GM12875 (cell line): Measurements from ENCODE around the gene CELF1.

Source experiments
- H3K4me3 ChIP-seq: one replicate; pipeline ENCODE4 v1.5.1; 2011; ENCODE audit warnings: low read depth, low read length, control low read depth
- TF ChIP-seq, protein P1 (sequence below): IDR thresholded peaks from 2 replicates; pipeline ENCODE4 v1.5.1; 2011; ENCODE audit warnings: low read depth, mild to moderate bottlenecking, control low read depth, inconsistent platforms, low read length, moderate library complexity, borderline replicate concordance; ENCODE audit not compliant: insufficient read depth

CELF1 gene

DNA sequence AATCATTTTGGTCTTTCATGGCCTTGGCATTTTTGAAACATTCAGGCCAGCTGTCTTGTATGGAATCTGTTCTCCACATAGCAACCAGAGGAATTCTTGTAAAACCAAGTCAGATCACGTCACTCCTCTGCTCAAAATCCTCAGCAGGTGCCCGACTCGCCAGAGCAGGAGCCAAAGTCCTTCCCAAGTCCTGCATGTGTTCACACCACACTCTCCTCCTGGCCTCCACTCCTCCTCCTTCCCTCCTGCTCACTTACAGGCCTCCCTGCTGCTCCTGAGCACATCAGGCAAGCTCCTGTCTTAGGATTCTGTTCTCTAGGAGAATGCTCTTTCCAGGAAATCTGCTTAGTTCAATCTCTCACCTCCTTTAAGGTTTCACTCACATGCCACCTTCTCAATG lies 119.8 kb downstream of the CELF1 start:
- no peak overlapping the region for H3K4me3 ChIP-seq
- TF ChIP-seq, protein P1, sequence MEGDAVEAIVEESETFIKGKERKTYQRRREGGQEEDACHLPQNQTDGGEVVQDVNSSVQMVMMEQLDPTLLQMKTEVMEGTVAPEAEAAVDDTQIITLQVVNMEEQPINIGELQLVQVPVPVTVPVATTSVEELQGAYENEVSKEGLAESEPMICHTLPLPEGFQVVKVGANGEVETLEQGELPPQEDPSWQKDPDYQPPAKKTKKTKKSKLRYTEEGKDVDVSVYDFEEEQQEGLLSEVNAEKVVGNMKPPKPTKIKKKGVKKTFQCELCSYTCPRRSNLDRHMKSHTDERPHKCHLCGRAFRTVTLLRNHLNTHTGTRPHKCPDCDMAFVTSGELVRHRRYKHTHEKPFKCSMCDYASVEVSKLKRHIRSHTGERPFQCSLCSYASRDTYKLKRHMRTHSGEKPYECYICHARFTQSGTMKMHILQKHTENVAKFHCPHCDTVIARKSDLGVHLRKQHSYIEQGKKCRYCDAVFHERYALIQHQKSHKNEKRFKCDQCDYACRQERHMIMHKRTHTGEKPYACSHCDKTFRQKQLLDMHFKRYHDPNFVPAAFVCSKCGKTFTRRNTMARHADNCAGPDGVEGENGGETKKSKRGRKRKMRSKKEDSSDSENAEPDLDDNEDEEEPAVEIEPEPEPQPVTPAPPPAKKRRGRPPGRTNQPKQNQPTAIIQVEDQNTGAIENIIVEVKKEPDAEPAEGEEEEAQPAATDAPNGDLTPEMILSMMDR: no peak

DNA sequence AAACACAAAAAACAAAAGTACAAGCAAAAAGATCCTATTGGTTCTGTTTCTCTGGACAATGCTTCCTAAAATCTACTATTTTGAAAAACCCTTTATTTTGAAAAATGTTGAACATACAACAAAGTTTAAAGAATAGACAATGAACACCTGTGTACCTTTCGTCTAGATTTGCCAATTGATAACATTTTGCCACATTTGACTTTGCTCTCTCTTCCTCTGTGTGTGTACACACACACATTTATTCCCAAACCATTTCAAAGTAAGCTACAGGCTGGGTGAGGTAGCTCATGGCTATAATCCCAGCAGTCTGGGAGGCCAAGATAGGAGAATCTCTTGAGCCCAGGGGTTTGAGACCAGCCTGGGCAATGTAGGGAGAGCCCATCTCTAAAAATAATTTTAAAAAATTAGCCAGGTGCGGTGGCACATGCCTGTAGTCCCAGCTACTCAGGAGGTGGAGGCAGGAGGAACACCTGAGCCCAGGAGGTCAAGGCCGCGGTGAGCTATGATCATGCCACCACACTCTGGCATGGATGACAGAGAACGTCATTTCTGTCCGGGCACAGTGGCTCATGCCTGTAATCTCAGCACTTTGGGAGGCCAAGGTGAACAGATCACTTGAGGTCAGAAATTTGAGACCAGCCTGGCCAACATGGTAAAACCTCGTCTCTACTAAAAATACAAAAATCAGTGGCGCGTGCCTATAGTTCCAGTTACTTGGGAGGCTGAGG lies 121.4 kb downstream of the CELF1 start:
- TF ChIP-seq, protein P1: no peak
- no peak overlapping the region for H3K4me3 ChIP-seq

DNA sequence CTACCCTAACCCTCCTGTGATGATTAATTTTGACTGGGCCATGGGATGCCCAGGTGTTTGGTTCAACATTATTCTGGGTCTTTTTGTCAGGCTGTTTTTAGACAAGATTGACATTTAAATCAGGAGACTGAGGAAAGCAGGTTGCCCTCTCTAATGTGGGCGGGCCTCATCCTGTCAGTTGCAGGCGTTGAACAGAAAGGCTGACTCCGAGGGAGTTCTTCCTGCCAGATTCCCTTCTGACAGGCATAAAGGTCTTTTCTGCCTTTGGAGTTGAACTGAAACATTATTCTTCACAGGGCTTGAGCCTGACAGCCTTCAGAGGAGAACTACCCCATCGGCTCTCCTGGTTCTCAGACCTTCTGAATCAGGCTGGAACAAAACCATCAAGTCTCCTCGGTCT lies 122.4 kb downstream of the CELF1 start:
- TF ChIP-seq, protein P1: no peak
- no peak overlapping the region for H3K4me3 ChIP-seq

DNA sequence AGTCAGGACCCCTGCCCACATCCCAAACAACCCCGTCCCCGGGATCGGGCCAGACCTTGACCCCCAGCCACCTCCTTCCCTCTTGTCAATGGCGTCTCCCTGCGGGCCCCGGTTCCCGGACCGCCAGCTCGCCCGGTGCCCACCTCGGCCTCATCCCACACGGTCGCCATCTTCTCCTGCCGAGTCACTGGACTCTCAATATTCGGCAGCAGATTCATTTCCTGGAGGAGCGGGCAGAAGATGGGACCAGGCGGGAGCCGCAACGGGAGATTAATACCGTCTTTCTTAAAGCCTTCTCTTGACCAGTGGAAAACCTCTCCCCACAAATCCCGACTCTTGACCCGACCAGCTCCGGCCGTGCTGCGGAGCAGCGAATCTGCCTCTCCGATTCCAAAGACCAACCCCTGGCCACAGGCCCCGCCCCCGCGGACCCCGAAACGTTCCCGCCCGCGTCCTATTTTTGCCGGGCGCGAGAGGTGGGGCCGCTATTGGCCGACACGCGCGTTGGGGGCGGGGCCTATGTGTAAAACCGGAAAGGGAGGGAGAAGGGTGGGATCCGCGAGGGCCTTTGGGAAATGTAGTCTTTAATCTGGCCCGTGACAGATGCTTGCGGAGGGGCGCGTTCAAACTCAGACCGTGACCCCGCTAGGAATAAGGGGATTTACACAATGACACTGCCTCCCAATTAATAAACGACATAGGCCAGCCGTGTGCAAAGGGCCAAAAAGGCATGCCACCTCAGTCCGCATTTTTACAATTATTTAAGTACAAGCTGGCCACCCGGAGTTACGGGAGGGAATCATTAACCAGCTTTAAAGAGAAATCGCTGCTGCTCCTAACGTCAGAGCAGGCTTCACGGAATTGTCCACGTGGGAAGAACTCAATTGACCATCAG lies 126.6 kb downstream of the CELF1 start, which contains the start of gene PSMC3:
PSMC3 (minus strand) TSS at position 378 of the 895 bp plus-strand sequence; CDS start at position 218, 160 bp downstream.
- H3K4me3 ChIP-seq: peak within 1 kb of the TSS; percentile 61
- TF ChIP-seq, protein P1: no peak

DNA sequence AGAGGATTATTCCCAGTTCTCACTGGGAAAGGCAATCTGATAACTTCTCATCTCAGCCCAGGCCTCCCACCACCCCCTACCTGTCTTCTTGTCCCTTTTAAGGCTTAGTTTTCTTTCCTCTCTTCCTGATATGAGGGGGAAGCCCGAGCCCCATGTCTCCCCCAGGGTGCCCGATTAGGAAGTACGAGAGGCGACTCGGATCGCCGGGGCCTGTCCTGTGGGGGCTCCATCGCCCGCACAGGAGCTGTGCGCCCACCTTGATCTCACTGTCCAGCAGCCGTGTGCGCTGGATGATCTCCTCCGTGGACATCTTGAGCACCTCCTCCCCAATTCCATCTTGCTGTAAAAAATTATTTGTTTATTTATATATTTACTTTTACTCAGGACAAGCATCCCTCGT lies 127.3 kb downstream of the CELF1 start:
- H3K4me3 ChIP-seq: peak overlapping the region; percentile 61
- TF ChIP-seq, protein P1: no peak

DNA sequence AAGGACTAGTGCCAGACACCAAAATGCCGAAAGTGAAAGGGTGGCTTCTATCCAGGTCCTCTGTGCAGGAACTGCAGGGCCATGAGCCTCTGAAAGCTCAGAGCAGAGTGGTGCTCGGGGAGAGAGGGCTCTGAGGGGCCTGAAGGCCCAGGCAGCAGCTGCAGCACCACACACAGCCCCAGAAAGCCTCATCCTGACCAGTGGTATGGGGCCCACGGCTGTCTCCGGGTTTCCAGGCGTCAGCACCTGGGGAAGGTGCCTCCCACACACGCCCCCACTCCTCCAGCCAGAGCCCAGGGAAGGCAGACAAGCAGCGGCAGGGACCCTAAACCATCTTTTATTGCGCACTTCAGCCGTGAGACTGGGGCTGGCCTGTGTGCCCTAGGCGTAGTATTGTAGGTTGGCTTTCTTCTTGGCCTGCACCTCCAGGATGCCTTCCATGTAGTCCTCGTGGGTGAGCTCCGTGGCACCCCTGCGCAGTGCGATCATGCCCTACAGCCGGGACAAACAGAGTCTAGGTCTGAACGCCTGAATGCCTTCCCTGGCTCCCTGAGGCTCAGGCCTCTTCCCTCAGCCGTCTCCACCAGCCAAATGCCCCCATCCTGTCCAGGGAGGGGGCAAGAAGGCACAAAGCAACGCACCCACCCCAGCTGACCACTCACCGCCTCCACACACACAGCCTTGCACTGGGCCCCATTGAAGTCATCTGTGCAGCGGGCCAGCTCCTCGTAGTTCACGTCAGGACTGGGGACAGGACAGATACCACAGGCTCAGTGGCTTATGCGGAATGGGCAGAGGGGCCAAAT lies 134.3 kb downstream of the CELF1 start:
- TF ChIP-seq, protein P1: no peak

More for the DNA sequence above, 134.3 kb downstream of the CELF1 start:
- no peak overlapping the region for H3K4me3 ChIP-seq
